ENCODE measurements around the gene PDZRN4.

DNA sequence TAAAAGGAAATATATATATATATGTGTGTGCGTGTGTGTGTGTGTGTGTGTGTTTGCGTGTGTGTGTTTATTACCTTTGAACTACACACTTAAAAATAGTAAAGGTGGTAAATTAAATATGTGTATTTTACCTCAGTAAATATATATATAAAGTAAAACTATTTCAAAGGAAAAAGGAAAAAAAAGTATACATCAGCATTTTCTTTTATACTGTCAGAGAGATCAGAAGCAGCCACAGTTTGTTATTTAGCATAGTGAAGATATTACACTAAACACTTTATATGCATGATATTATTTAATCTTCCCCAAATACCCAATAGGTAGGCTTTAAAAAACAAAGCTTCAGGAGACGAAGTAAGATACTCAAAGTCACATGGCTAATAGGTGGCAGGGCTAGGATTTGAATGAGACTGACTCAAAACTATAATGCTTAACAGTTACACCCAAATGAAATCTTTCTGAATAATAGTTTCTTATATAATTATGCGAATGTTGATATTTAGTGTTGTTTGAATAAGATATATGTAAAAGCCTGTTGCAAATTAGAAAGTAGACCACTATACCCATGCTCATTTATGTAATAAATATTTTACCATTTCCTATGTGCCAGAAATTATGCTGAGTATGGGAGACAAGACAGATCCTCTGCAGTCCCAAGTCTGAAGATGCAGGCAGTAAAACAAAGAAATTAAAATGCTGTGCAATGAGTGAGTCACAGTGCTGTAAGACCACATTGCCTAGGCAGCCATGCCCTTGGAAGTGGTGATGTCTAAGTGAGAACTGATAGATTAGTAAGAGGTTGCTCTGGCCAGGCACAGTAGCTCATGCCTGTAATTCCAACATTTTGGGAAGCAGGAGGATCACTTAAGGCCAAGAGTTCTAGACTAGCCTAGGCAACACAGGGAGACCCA, 66.1 kb downstream of the PDZRN4 start:
- no peak for TF ChIP-seq ZNF274 (IDR thresholded peaks at IDR 0.05; ENCODE audit: low read depth, low read length)
- TF ChIP-seq SUZ12 (IDR thresholded peaks at IDR 0.05; ENCODE audit: extremely low read depth, insufficient read depth, insufficient read length) = no peak
- no peak for TF ChIP-seq YY1 (IDR thresholded peaks at IDR 0.05; ENCODE audit: insufficient read depth, insufficient read length)
